ENCODE measurements around the gene SPATA2. TPM values are rescaled to one million over a fixed set of nuclear protein-coding genes. Genes with fewer than 3 reads are reported as not detected.

The SPATA2 gene
- total and polyA plus RNA-seq, 2 experiments from 2014 or later: 3.1 to 4.6 TPM

DNA sequence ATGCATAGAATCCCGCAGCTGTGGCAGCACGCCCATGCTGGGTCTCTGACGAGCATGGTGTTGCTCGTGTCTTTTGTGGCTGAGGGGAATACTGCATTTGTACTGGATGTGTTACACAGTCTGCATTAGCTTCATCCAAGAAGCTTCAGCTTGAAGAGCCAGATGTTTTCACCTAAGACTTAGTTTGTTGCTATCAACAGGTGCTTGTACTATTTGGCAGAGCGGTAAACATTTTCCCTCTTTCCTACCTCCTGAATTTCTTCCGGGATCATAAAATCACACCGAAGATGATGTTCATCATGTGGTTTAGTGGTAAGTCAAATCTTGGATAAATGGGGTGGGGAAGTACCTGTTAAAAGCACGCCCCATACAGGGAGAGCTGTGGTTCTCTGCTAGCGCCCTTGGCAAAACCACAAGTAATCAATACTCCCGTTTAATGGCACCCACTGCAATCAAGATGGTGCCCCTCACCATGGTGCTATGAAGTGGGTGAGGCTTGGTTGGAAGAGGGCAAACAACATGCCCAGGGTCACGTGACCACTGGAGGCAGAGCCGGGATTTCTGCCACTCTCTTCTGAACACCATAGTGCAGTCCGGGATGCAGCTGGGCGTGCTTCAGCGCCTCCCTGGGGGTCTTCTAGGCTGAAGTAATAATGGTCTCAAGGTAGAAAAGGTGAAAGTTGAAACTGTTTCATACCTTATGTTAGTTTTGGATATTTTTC, 34.4 kb downstream of the SPATA2 start:
- no peaks in the 10 kb centered on the region for H4K20me1 ChIP-seq (ENCODE audit: insufficient read depth)
- H3K79me2 ChIP-seq (ENCODE audit: insufficient read depth): no peaks in the 10 kb centered on the region
- H3K9ac ChIP-seq: no peak overlapping the region
- WGBS, 2 experiments (ENCODE audit: low coverage in 1 of 2, low lambda C conversion rate in 2 of 2, missing lambda C conversion rate in 2 of 2): 93 to 94% methylated on average over 15 of the region's 15 CpGs
- DNase-seq: no peak
- H3F3A ChIP-seq (ENCODE audit: insufficient read depth): peaks cover 17% of the 10 kb centered on the region; the same call in 1 of the 2 replicates
- H3K36me3 ChIP-seq (ENCODE audit: low read depth): peaks cover 3% of the 10 kb centered on the region; the same call in 1 of the 2 replicates
- no peak overlapping the region for H3K4me3 ChIP-seq
- H3K27me3 ChIP-seq (replicated peaks; ENCODE audit: insufficient read depth): no peaks in the 10 kb centered on the region
- no peaks in the 10 kb centered on the region for H3K9me3 ChIP-seq (ENCODE audit: low read depth)
- H3K4me1 ChIP-seq (ENCODE audit: insufficient read depth): peaks cover 13% of the 10 kb centered on the region
- H2AFZ ChIP-seq: no peak overlapping the region
- H3K27ac ChIP-seq: no peak overlapping the region
- in situ Hi-C loops (cut with MboI): no loop called here
- no peaks in the 10 kb centered on the region for H3K9me2 ChIP-seq (ENCODE audit: insufficient read depth)
- TF ChIP-seq EZH2phosphoT487 (IDR thresholded peaks at IDR 0.05; ENCODE audit: insufficient read depth, low read depth) (no peak), EZH2 (IDR thresholded peaks at IDR 0.05; ENCODE audit: insufficient read depth, poor library complexity, severe bottlenecking) (no peak)
- no peak overlapping the region for H3K4me2 ChIP-seq (ENCODE audit: unreplicated experiment)

GRCh38 chr20:49880177-49880576, 35.2 kb downstream of the SPATA2 start:
- Histone ChIP-seq H3K79me2 (ENCODE audit: insufficient read depth) (no peaks in the 10 kb centered on the region), H2AFZ (no peak overlapping the region), H3K27ac (no peak overlapping the region), H3K9me3 (ENCODE audit: low read depth) (no peaks in the 10 kb centered on the region), H4K20me1 (ENCODE audit: insufficient read depth) (no peaks in the 10 kb centered on the region), H3K27me3 (replicated peaks; ENCODE audit: insufficient read depth) (no peaks in the 10 kb centered on the region), H3K9me2 (ENCODE audit: insufficient read depth) (no peaks in the 10 kb centered on the region), H3K4me1 (ENCODE audit: insufficient read depth) (peaks cover 13% of the 10 kb centered on the region), H3K4me3 (no peak overlapping the region), H3K4me2 (ENCODE audit: unreplicated experiment) (no peak overlapping the region), H3K36me3 (ENCODE audit: low read depth) (peaks cover 3% of the 10 kb centered on the region; the same call in 1 of the 2 replicates), H3F3A (ENCODE audit: insufficient read depth) (peaks cover 17% of the 10 kb centered on the region; the same call in 1 of the 2 replicates), H3K9ac (no peak overlapping the region)
- TF ChIP-seq EZH2phosphoT487 (IDR thresholded peaks at IDR 0.05; ENCODE audit: insufficient read depth, low read depth) (no peak), EZH2 (IDR thresholded peaks at IDR 0.05; ENCODE audit: insufficient read depth, poor library complexity, severe bottlenecking) (no peak)
- WGBS, 2 experiments (ENCODE audit: low coverage in 1 of 2, low lambda C conversion rate in 2 of 2, missing lambda C conversion rate in 2 of 2): 92 to 93% methylated on average over 3 of the region's 3 CpGs
- in situ Hi-C loops (cut with MboI): no loop called here
- DNase-seq: no peak

- WGBS, 2 experiments (ENCODE audit: low coverage in 1 of 2, low lambda C conversion rate in 2 of 2, missing lambda C conversion rate in 2 of 2): 96 to 100% methylated on average over 1 of the region's 1 CpG
These were observed 36.4 kb downstream of the SPATA2 start for GRCh38 chr20:49878977-49879376.

GRCh38 chr20:49877386-49877921, 37.9 kb downstream of the SPATA2 start:
- Histone ChIP-seq H3K9me3 (ENCODE audit: low read depth) (no peaks in the 10 kb centered on the region), H3K9me2 (ENCODE audit: insufficient read depth) (no peaks in the 10 kb centered on the region), H4K20me1 (ENCODE audit: insufficient read depth) (no peaks in the 10 kb centered on the region), H3K4me3 (no peak overlapping the region), H3K4me2 (ENCODE audit: unreplicated experiment) (peak overlapping the region; percentile 1), H2AFZ (no peak overlapping the region), H3K27ac (0 out of 2 replicates have a peak overlapping the region, but pooled peaks have one; percentile 2), H3K27me3 (replicated peaks; ENCODE audit: insufficient read depth) (no peaks in the 10 kb centered on the region), H3K9ac (no peak overlapping the region), H3K36me3 (ENCODE audit: low read depth) (0 out of 2 replicates have a peak, but pooled peaks cover 3% of the 10 kb centered on the region), H3F3A (ENCODE audit: insufficient read depth) (peaks cover 17% of the 10 kb centered on the region; the same call in 1 of the 2 replicates), H3K4me1 (ENCODE audit: insufficient read depth) (peaks cover 13% of the 10 kb centered on the region), H3K79me2 (ENCODE audit: insufficient read depth) (no peaks in the 10 kb centered on the region)
- in situ Hi-C loops (cut with MboI): no loop called here
- peak; percentile 34 for DNase-seq
- TF ChIP-seq EZH2 (IDR thresholded peaks at IDR 0.05; ENCODE audit: insufficient read depth, poor library complexity, severe bottlenecking) (no peak), EZH2phosphoT487 (IDR thresholded peaks at IDR 0.05; ENCODE audit: insufficient read depth, low read depth) (no peak)
- 20 to 28% methylated on average over 4 of the region's 4 CpGs for WGBS, 2 experiments (ENCODE audit: low coverage in 1 of 2, low lambda C conversion rate in 2 of 2, missing lambda C conversion rate in 2 of 2)

More at GRCh38 chr20:49878977-49879376, 36.4 kb downstream of the SPATA2 start:
- H4K20me1 ChIP-seq (ENCODE audit: insufficient read depth): no peaks in the 10 kb centered on the region
- in situ Hi-C loops (cut with MboI): no loop called here
- peaks cover 17% of the 10 kb centered on the region; the same call in 1 of the 2 replicates for H3F3A ChIP-seq (ENCODE audit: insufficient read depth)
- no peaks in the 10 kb centered on the region for H3K27me3 ChIP-seq (replicated peaks; ENCODE audit: insufficient read depth)
- TF ChIP-seq EZH2 (IDR thresholded peaks at IDR 0.05; ENCODE audit: insufficient read depth, poor library complexity, severe bottlenecking) (no peak), EZH2phosphoT487 (IDR thresholded peaks at IDR 0.05; ENCODE audit: insufficient read depth, low read depth) (no peak)
- H3K4me3 ChIP-seq: no peak overlapping the region
- no peak for DNase-seq
- H3K27ac ChIP-seq: no peak overlapping the region
- H3K4me2 ChIP-seq (ENCODE audit: unreplicated experiment): no peak overlapping the region
- H3K36me3 ChIP-seq (ENCODE audit: low read depth): peaks cover 3% of the 10 kb centered on the region; the same call in 1 of the 2 replicates
- H3K9me2 ChIP-seq (ENCODE audit: insufficient read depth): no peaks in the 10 kb centered on the region
- H3K4me1 ChIP-seq (ENCODE audit: insufficient read depth): peaks cover 13% of the 10 kb centered on the region
- no peak overlapping the region for H2AFZ ChIP-seq
- no peaks in the 10 kb centered on the region for H3K9me3 ChIP-seq (ENCODE audit: low read depth)
- H3K9ac ChIP-seq: no peak overlapping the region
- no peaks in the 10 kb centered on the region for H3K79me2 ChIP-seq (ENCODE audit: insufficient read depth)

Data from GM23248 (cell line).